Retinal pigment epithelial cell (primary cell): Measurements from ENCODE around the gene WDR11.

Experiments used
- DNase-seq: peaks from one replicate; pipeline ENCODE4 v3.0.0-alpha.2; 2010; ENCODE audit warnings: low read depth
- H3K4me3 ChIP-seq: 2 replicates; pipeline ENCODE4 v1.5.1; 2011; ENCODE audit warnings: mild to moderate bottlenecking, low read length, control low read depth, moderate library complexity
- TF ChIP-seq, protein P1 (sequence below): conservative IDR thresholded peaks from 2 replicates; pipeline ENCODE4 v1.5.1; 2011; ENCODE audit warnings: low read depth, low read length, control low read depth, inconsistent platforms

Gene WDR11, protein sequence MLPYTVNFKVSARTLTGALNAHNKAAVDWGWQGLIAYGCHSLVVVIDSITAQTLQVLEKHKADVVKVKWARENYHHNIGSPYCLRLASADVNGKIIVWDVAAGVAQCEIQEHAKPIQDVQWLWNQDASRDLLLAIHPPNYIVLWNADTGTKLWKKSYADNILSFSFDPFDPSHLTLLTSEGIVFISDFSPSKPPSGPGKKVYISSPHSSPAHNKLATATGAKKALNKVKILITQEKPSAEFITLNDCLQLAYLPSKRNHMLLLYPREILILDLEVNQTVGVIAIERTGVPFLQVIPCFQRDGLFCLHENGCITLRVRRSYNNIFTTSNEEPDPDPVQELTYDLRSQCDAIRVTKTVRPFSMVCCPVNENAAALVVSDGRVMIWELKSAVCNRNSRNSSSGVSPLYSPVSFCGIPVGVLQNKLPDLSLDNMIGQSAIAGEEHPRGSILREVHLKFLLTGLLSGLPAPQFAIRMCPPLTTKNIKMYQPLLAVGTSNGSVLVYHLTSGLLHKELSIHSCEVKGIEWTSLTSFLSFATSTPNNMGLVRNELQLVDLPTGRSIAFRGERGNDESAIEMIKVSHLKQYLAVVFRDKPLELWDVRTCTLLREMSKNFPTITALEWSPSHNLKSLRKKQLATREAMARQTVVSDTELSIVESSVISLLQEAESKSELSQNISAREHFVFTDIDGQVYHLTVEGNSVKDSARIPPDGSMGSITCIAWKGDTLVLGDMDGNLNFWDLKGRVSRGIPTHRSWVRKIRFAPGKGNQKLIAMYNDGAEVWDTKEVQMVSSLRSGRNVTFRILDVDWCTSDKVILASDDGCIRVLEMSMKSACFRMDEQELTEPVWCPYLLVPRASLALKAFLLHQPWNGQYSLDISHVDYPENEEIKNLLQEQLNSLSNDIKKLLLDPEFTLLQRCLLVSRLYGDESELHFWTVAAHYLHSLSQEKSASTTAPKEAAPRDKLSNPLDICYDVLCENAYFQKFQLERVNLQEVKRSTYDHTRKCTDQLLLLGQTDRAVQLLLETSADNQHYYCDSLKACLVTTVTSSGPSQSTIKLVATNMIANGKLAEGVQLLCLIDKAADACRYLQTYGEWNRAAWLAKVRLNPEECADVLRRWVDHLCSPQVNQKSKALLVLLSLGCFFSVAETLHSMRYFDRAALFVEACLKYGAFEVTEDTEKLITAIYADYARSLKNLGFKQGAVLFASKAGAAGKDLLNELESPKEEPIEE

DNA sequence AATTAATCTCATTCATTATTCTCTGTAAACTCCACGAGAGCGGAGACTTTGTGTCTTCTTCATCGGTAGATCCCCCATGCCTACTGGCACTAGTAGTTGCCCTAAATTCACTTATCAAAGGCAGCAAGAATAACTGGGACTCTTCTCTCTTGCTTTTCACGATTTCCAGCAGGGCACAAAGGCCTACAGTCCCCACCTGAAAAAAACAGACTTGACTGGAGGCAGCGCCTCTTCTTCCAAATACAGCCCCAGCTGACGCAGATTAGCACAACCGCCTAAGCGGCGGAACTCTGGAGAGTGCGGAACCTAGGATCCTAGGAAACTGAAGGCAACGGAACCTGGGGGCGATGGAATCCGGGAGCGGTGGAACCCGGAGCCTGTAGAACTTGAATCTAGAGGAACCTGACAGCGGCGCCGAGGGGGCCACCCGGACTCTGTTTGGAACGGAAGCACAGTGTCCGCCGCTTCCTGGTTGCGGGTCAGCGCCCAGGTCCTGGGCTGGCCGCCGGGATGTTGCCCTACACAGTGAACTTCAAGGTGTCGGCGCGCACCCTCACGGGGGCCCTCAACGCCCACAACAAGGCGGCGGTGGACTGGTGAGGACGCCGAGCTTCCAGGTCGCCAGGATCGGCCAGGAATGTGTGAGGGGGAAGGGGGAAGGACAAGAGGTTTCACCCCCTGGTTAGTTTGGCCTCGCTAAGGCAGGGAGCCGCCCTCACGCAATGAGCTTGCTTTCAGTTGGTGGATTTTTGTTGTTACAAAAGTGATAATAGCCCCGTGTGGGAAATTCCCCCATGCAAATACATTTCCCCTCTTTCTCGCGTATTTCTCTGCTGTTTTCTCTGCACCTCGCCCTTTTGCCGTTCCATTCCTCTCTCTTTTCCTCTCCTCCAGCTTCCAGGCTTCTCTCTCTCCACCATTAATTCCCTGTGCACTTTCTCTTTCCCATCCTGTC is at the start of gene WDR11:
Gene WDR11, plus strand, starts transcription at position 452 of the 955 bp plus-strand sequence. Its CDS starts 59 bp downstream, at position 511.
- H3K4me3 ChIP-seq: peak within 1 kb of the TSS; percentile 93
- peak; percentile 68 for DNase-seq

DNA sequence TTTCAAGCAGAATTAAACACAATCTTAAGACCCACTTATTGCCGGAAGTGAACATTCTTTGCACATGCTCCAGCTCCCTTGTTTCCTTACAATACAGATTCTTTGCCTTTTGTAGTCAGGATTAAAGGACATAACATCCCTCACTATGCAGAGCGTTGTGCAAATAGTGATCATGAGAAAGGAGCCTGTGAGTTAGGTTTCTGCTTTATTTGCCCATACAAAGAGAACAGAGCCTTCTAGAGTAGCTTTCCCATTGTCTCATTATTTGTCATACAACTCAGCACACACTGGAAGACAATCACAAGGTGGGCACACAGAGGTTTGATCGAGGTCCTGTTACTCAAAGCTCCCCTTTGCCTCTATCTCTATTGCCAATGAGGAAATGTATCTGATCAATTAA is 48.2 kb upstream of the WDR11 start:
- H3K4me3 ChIP-seq: no peak overlapping the region
- TF ChIP-seq, protein P1, sequence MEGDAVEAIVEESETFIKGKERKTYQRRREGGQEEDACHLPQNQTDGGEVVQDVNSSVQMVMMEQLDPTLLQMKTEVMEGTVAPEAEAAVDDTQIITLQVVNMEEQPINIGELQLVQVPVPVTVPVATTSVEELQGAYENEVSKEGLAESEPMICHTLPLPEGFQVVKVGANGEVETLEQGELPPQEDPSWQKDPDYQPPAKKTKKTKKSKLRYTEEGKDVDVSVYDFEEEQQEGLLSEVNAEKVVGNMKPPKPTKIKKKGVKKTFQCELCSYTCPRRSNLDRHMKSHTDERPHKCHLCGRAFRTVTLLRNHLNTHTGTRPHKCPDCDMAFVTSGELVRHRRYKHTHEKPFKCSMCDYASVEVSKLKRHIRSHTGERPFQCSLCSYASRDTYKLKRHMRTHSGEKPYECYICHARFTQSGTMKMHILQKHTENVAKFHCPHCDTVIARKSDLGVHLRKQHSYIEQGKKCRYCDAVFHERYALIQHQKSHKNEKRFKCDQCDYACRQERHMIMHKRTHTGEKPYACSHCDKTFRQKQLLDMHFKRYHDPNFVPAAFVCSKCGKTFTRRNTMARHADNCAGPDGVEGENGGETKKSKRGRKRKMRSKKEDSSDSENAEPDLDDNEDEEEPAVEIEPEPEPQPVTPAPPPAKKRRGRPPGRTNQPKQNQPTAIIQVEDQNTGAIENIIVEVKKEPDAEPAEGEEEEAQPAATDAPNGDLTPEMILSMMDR: no peak
- DNase-seq: no peak

More for the DNA sequence above, at the start of gene WDR11:
- TF ChIP-seq, protein P1: no peak

DNA sequence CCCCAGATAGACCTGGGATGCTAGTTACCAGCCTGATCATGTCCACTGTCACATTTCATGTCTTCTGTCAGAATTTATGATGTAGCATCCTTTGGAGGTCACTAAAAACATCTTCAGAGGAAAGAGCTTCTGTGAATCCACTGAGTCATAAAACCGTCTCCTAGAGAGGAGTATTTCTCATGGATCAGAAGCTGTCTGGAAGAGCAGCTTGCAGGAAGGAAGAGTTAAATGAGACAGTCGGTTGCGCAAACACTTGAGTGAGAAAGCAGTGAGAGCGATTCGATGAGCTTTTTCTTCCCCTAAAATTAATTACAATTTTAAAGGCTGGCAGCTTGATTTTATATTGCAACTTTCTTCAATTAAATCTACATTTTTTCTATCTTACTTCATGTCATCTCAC is 47.2 kb upstream of the WDR11 start:
- TF ChIP-seq, protein P1: no peak
- DNase-seq: no peak
- H3K4me3 ChIP-seq: no peak overlapping the region

DNA sequence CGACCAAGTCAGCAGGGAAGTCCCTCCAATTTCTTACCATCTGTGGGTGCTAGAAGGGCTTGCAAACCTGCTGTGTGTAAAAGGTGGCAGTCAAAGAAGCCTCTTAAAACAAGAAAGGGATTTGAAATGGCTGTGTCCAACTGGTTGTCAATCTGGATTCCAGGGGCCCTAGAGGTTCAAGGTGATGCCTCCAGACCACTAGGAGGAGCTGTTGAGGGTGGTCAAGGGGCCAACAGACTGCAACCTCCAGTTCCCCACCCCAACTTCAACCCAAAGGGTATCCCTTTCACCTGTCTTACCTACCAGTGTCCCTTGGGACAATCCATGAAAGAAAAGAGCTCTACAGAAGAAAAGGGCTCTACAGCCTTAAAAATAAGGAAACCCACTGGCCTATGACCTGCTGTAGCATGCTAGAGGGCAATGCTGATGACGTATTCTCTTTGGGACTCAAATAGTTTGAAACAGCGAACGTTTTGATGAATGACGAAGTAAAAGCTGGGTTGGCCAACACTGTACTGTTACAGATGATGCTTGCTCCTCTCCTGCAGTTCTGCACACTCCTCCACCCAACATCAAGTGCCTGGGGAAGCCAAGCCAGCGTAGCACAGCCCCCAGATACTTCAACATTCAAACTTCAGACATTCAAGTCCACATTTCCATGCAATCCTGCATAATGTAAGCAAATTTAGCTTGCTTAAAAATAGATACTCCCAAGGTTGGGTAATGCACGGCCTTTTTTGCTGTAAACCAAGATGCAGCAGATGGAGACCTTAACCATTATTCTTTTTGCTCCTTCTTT is 45.9 kb upstream of the WDR11 start:
- no peak for DNase-seq
- no peak overlapping the region for H3K4me3 ChIP-seq
- TF ChIP-seq, protein P1: peak; percentile 21

DNA sequence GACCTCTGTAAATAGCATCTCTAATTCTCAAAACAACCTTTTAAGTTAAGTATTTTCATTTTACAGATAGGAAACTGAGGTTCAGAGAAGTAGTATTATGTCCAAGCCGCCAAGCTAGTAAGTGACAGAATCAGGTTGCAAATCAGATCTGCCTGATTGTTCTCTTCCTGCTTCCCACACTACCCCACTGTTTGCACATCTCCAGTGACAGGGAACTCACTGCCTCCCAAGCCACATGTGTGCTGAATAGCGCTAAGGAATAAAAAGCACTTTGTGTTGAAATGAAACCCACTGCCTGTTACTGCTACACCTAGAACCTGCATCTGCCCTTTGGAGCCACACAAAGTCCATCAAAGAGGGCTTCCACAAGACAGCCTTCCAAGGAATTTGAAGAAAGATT is 45.1 kb upstream of the WDR11 start:
- no peak for DNase-seq
- TF ChIP-seq, protein P1: no peak
- H3K4me3 ChIP-seq: no peak overlapping the region
